Epithelial cell of proximal tubule (primary cell): ENCODE data around the gene CCDC188. TPM values are rescaled to one million over a fixed set of nuclear protein-coding genes. Genes with fewer than 3 reads are reported as not detected.
A peak's percentile ranks its signal among the peaks of the same experiment; 100 is the strongest.

ENCODE experiments used
- DNase-seq: peaks from one replicate; pipeline ENCODE4 v3.0.0-alpha.2; 2011; ENCODE audit warnings: low read depth
- H3K4me3 ChIP-seq: 2 replicates; pipeline ENCODE4 v1.5.1; 2011; ENCODE audit warnings: low read depth, mild to moderate bottlenecking, low read length
- CTCF ChIP-seq: conservative IDR thresholded peaks from 2 replicates; pipeline ENCODE4 v1.5.1; 2012; ENCODE audit warnings: low read depth, mild to moderate bottlenecking, low read length
- total RNA-seq: library from RNA; depleted of rRNA; stranded (reverse); fragments of >200 nt; gene quantifications from 2 replicates; pipeline ENCODE4 v1.2.3, GENCODE V29; 2015

The CCDC188 gene
- total RNA-seq, 1 donor from 2014 or later = not detected

GRCh38 chr22:20174785-20175596 is 24.1 kb upstream of the CCDC188 start:
- no peak for DNase-seq
- peak; percentile 28 for TF ChIP-seq CTCF
- H3K4me3 ChIP-seq = no peak overlapping the region

GRCh38 chr22:20173772-20174171 is 22.9 kb upstream of the CCDC188 start:
- TF ChIP-seq CTCF = no peak
- no peak overlapping the region for H3K4me3 ChIP-seq
- no peak for DNase-seq

- H3K4me3 ChIP-seq = no peak overlapping the region
- no peak for TF ChIP-seq CTCF
- no peak for DNase-seq
These were observed 22.4 kb upstream of the CCDC188 start for GRCh38 chr22:20173246-20173645.

- no peak for TF ChIP-seq CTCF
- DNase-seq = no peak
- no peak overlapping the region for H3K4me3 ChIP-seq
These were observed 21.3 kb upstream of the CCDC188 start for GRCh38 chr22:20172141-20172613.

GRCh38 chr22:20171288-20172140 is 20.7 kb upstream of the CCDC188 start:
- no peak for TF ChIP-seq CTCF
- H3K4me3 ChIP-seq = no peak overlapping the region
- DNase-seq = no peak

- H3K4me3 ChIP-seq = no peak overlapping the region
- TF ChIP-seq CTCF = no peak
- DNase-seq = no peak
These were observed 19.3 kb upstream of the CCDC188 start for GRCh38 chr22:20170170-20170569.
